Activated CD8-positive, alpha-beta memory T cell treated with anti-CD3 and anti-CD28 coated beads for 48 hours (primary cell): Measurements from ENCODE around the gene KCNT1.
A peak's percentile ranks its signal among the peaks of the same experiment; 100 is the strongest.

Experiments
- DNase-seq, 3 experiments: peaks; one replicate each; pipeline ENCODE4 v3.0.0-alpha.2; 2020; ENCODE audit warnings: low read depth in 2 of 3, low spot score in 2 of 3

KCNT1 gene

GRCh38 chr9:135794361-135794885, 92.4 kb downstream of the KCNT1 start:
- DNase-seq, result no peak

GRCh38 chr9:135795391-135795790, 93.4 kb downstream of the KCNT1 start:
- DNase-seq, result no peak

- no peak for DNase-seq
These were observed 95.0 kb downstream of the KCNT1 start for GRCh38 chr9:135796784-135797485.

GRCh38 chr9:135797507-135798262, 95.7 kb downstream of the KCNT1 start:
- peak in 1 of 3 experiments; percentile 14 for DNase-seq

- no peak for DNase-seq
These were observed 96.2 kb downstream of the KCNT1 start for GRCh38 chr9:135798263-135798585.

- no peak for DNase-seq
These were observed 97.3 kb downstream of the KCNT1 start for GRCh38 chr9:135799261-135799660.

- DNase-seq, result no peak
These were observed 99.1 kb downstream of the KCNT1 start for GRCh38 chr9:135801070-135801469.

- no peak for DNase-seq
These were observed 101.0 kb downstream of the KCNT1 start for GRCh38 chr9:135802876-135803419.

- DNase-seq, result no peak
These were observed 101.5 kb downstream of the KCNT1 start for GRCh38 chr9:135803441-135803840.

- no peak for DNase-seq
These were observed 102.8 kb downstream of the KCNT1 start for GRCh38 chr9:135804581-135805421.

- DNase-seq, result no peak
These were observed 103.5 kb downstream of the KCNT1 start for GRCh38 chr9:135805422-135806022.

GRCh38 chr9:135809166-135809565, 107.2 kb downstream of the KCNT1 start:
- DNase-seq, result no peak

GRCh38 chr9:135810806-135811575, 109.0 kb downstream of the KCNT1 start:
- no peak for DNase-seq

GRCh38 chr9:135811801-135812200, 109.8 kb downstream of the KCNT1 start:
- DNase-seq, result no peak

GRCh38 chr9:135812961-135813360, 111.0 kb downstream of the KCNT1 start:
- DNase-seq, result no peak

- DNase-seq, result no peak
These were observed 111.8 kb downstream of the KCNT1 start for GRCh38 chr9:135813671-135814290.

- DNase-seq, result no peak
These were observed 112.6 kb downstream of the KCNT1 start for GRCh38 chr9:135814421-135815095.

GRCh38 chr9:135815413-135815812, 113.4 kb downstream of the KCNT1 start:
- no peak for DNase-seq
